ENCODE results near the gene SCNM1.
A peak's percentile ranks its signal among the peaks of the same experiment; 100 is the strongest.
"Not testable (repeated sequence)": the region's sequence is repeated elsewhere in the genome, so short reads cannot be mapped to it uniquely, and the experiment has no call there.

Gene SCNM1

DNA sequence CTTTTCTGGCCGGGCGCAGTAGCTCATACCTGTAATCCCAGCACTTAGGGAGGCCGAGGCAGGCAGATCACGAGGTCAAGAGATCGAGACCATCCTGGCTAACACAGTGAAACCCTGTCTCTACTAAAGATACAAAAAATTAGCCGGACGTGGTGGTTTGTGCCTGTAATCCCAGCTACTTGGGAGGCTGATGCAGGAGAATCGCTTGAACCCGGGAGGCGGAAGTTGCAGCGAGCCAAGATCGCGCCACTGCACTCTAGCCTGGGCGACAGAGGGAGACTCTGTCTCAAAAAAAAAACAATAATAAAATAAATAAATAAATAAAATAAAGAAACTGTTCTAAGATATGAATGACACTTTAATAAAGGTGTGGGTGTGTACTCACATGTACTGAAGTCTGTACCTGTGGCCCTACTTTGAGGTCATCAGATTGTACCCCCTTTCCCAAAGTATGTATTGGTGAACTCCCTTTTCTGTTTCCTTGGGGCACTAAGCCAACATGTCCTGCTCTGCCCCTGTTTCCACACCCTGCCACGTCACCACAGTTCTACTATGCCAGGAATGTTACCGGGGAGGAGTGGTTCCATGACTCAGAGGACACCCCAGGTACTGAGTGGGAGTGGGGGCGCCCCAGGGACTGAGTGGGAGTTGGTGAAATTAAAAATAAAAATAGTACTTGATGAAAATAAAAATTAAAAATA, 29.1 kb downstream of the SCNM1 start:
- peak; percentile 95 for DNase-seq

- peak; percentile 78 for DNase-seq
Measured at GRCh38 chr1:151196292-151196800, 30.4 kb downstream of the SCNM1 start.

DNA sequence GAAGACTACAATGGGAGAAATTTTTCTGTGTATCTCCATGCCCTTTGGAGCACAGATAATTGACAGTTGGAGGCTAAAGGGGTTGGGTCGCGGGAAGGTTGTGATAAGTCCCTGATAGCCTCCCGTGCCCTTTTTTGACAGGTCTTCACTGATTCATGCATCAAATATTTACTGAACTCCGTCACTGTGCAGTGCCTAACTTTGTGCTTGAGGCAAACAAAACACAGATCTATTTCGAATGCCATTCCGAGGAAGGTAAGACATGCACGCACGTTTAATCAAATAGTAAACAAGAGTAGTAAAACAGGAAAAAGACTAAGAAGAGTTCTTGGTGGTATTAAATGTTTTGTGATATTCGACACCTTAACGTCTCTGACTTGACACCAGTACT, 31.9 kb downstream of the SCNM1 start:
- DNase-seq = peak; percentile 84

- DNase-seq = peak; percentile 98
Measured at GRCh38 chr1:151198254-151199127, 32.5 kb downstream of the SCNM1 start, which contains the start of gene PIP5K1A. Gene PIP5K1A, plus strand, starts transcription at chr1:151198552. Its CDS starts 445 bp downstream, at chr1:151198997.

GRCh38 chr1:151199873-151200581, 34.1 kb downstream of the SCNM1 start:
- DNase-seq = peak; percentile 95

GRCh38 chr1:151205381-151205965, 39.5 kb downstream of the SCNM1 start:
- not testable (repeated sequence) for DNase-seq

DNA sequence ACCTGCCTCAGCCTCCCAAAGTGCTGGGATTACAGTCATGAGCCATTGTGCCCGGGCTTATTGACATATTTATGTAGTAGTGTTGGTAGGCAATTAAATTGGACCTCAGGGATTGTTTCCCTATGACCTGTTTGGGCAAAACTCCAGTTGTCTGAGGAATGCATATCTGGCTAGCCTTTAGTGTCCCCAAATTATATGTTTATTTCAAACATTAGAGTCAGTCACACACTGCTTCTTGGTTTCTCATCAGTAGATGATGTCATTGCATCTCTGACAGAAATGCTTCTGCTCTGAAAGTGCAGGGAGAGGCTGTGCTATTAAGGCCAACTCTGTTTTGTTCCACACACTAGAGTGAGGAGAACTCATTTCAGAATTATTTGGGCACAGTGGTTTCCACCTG, 44.9 kb downstream of the SCNM1 start:
- DNase-seq = no peak

DNA sequence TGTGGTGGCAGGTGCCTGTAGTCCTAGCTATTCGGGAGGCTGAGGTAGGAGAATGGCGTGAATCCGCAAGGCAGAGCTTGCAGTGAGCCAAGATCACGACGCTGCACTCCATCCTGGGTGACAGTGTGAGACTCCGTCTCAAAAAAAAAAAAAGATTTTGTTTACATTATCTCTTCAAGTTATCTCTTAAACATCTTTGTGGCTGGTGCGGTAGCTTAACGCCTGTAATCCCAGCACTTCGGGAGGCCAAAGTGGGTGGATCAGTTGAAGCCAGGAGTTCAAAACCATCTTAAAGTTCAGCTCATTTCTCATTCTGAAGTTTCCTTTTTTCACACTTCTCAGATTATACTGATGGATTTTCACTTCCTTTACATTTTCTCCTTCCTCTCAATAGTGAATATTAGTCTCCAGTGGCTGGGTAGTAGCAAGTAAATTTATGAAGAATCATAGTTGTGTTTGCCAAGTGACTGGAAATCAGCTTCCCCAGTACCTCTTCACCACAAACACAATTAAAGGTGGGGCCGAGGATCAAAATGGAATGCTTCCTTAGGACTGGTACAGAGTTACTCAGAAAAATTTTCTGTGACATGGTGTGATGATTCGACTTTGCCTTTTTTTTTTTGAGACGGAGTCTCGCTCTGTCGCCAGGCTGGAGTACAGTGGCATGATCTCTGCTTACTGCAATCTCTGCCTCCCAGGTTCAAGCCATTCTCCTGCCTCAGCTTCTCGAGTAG, 46.2 kb downstream of the SCNM1 start:
- no peak for DNase-seq

- no peak for DNase-seq
Measured at GRCh38 chr1:151213560-151213959, 47.6 kb downstream of the SCNM1 start.
